ENCODE measurements around the gene HBE1. TPM values are rescaled to one million over a fixed set of nuclear protein-coding genes. Genes with fewer than 3 reads are reported as not detected.
"Not testable (repeated sequence)": the region's sequence is repeated elsewhere in the genome, so short reads cannot be mapped to it uniquely, and the experiment has no call there.

The HBE1 gene
- total RNA-seq (1 to 10 TPM in 1 of 7 donors, under 1 TPM in 2, not detected in 4; 0.61 to 2.2 (median 0.63) TPM), polyA plus RNA-seq (under 1 TPM in 1 of 2 donors, not detected in 1; 0.38 TPM)
- long read RNA-seq, donor 1 = 0 reads
- long read RNA-seq, donor 2, partial matches to known transcripts = 0 of 2 reads
- long read RNA-seq, donor 2, other reads (novel, unspliced or antisense) = 0 of 2 reads
- long read RNA-seq, donor 3 = 0 reads

- no peaks in the 10 kb centered on the region for H3K27me3 ChIP-seq
- H3K4me1 ChIP-seq (ENCODE audit: insufficient read depth) = no peaks in the 10 kb centered on the region
- WGBS, 3 donors = 33 to 58% (median 52%) methylated on average over 4 of the region's 4 CpGs
- no peaks in the 10 kb centered on the region for H3K36me3 ChIP-seq
- no peak for DNase-seq
- no peak within 1 kb of the TSS for H3K27ac ChIP-seq
- intact Hi-C loops (cut with DNase I) = loop anchor here in 1 of 4 donors (10.0 kb wide), 1 partner anchor 365 kb away; no protein-coding TSS in a partner anchor
- no peak within 1 kb of the TSS for H3K4me3 ChIP-seq
- H3K9me3 ChIP-seq = no peaks in the 10 kb centered on the region
- TF ChIP-seq EP300 (IDR thresholded peaks at IDR 0.05) (no peak), CTCF (IDR thresholded peaks at IDR 0.05) (no peak), POLR2A (IDR thresholded peaks at IDR 0.05) (no peak)
These were observed at the start of gene HBE1 for GRCh38 chr11:5269715-5270147. Gene HBE1, minus strand, starts transcription at chr11:5269945. Its CDS starts 55 bp downstream, at chr11:5269890.

DNA sequence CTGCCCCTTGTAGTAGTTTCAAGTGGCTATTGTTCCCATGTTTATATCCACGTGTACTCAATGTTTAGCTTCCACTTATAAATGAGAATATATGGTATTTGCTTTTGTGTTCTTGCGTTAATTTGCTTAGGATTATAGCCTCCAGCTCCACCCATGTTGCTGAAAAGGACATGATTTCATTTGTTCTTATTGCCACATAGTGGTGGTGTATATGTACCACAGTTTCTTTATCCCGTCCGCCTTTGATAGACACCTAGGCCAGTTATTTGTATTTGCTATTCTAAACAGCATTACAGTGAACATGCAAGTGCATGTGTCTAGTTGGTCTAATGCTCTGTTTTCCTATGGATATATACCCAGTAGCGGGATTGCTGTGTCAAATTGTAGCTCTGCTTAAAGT lies 47.5 kb upstream of the HBE1 start:
- TF ChIP-seq CTCF (IDR thresholded peaks at IDR 0.05) = no peak
- H3K27ac ChIP-seq = no peak overlapping the region
- H3K4me3 ChIP-seq = no peak overlapping the region
- intact Hi-C loops (cut with DNase I) = no loop called here
- H3K9me3 ChIP-seq = no peaks in the 10 kb centered on the region
- no peaks in the 10 kb centered on the region for H3K4me1 ChIP-seq (ENCODE audit: insufficient read depth)
- 78 to 88% (median 81%) methylated on average over 5 of the region's 5 CpGs for WGBS, 3 donors
- no peaks in the 10 kb centered on the region for H3K27me3 ChIP-seq
- DNase-seq = no peak
- H3K36me3 ChIP-seq = no peaks in the 10 kb centered on the region

DNA sequence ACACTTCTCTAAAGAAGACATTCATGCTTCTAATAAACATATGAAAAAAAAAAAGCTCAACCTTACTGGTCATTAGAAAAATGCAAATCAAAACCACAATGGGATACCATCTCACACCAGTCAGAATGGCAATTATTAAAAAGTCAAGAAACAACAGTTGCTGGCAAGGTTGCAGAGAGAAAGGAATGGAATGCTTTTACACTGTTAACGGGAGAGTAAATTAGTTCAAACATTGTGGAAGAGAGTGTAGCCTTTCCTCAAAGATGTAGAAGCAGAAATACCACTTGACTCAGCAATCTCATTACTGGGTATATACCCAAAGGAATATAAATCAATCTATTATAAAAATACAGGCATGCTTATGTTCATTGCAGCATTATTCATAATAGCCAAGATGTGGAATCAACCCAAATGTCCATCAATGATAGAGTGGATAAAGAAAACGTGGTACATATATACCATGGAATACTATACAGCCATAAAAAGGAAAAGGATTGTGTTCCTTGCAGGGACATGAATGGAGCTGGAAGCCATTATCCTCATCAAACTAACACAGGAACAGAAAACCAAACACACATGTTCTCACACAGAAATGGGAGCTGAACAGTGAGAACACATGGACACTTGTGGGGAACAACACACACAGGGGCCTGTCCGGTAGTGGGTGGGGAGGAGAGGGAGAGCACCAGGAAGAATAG lies 43.7 kb upstream of the HBE1 start:
- WGBS, 3 donors = 72 to 83% (median 77%) methylated on average over 3 of the region's 3 CpGs
- H3K27ac ChIP-seq; H3K4me1 ChIP-seq (ENCODE audit: insufficient read depth); H3K27me3 ChIP-seq; H3K9me3 ChIP-seq; H3K4me3 ChIP-seq; DNase-seq; H3K36me3 ChIP-seq: not testable (repeated sequence)
- intact Hi-C loops (cut with DNase I) = loop anchor here in 1 of 4 donors (5.0 kb wide), 1 partner anchor 1889 kb away; no protein-coding TSS in a partner anchor

DNA sequence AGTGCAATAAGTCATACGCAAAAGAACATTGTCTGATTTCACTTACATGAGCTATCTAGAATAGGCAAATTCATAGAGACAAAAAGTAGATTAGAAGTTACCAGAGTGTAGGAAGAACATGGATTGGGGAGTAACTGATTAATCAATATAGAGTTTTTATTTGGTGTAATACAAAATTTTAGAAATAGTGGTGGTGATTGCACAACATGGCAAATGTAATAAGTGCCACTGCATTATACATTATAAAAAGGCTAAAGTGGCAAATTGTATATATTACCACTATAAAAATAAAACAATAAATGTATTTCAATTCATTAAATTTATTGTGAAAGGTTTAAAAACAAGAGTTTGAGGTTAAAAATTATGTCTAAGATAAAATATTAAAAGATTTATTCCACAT lies 40.7 kb upstream of the HBE1 start:
- 96 to 98% (median 97%) methylated on average over 1 of the region's 1 CpG for WGBS, 3 donors
- Histone ChIP-seq H3K27me3 (no peaks in the 10 kb centered on the region), H3K9me3 (no peaks in the 10 kb centered on the region), H3K27ac (no peak overlapping the region), H3K36me3 (no peaks in the 10 kb centered on the region), H3K4me3 (no peak overlapping the region), H3K4me1 (ENCODE audit: insufficient read depth) (no peaks in the 10 kb centered on the region)
- no peak for DNase-seq
- intact Hi-C loops (cut with DNase I) = loop anchor here in 1 of 4 donors (5.0 kb wide), 1 partner anchor 1892 kb away; no protein-coding TSS in a partner anchor
- TF ChIP-seq CTCF (IDR thresholded peaks at IDR 0.05) (no peak), EP300 (IDR thresholded peaks at IDR 0.05) (no peak), POLR2A (IDR thresholded peaks at IDR 0.05) (no peak)
